ENCODE data around the gene GADL1.

Gene GADL1

DNA sequence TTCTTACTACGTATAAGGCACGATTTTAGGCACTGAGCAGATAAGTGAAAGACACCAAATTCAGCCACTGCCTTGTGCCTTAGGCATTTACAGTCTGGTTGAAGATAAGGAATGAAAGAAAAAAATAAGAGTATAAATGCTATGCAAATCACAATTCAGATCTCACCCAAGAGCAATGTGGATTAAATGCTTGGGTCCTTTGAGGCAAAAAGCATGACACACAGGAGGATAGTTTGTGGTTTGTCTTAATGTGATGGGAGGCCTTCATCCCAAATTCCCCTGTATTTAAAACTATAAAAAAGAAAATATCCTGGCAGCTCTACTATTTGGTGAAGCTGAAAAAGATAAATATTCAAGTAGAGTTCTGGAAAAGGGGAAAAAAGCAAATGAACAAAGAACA lies 208.3 kb downstream of the GADL1 start:
- Histone ChIP-seq H3K9me2 (replicated peaks; ENCODE audit: insufficient read depth, low read length) (no peaks in the 10 kb centered on the region), H3F3A (ENCODE audit: insufficient read depth) (no peaks in the 10 kb centered on the region), H3K9ac (ENCODE audit: low read length) (no peak overlapping the region), H3K79me2 (ENCODE audit: insufficient read depth, low read length) (no peaks in the 10 kb centered on the region), H3K27me3 (ENCODE audit: low read length) (no peaks in the 10 kb centered on the region), H3K27ac (ENCODE audit: low read depth, low read length) (no peak overlapping the region), H3K9me3 (ENCODE audit: insufficient read depth, low read length) (no peaks in the 10 kb centered on the region), H3K4me3 (ENCODE audit: insufficient read depth, low read length, poor library complexity, severe bottlenecking) (no peak overlapping the region), H3K36me3 (ENCODE audit: low read length) (0 out of 2 replicates have a peak, but pooled peaks cover 5% of the 10 kb centered on the region), H3K4me2 (ENCODE audit: low read depth, low read length, poor library complexity, severe bottlenecking) (no peak overlapping the region), H4K20me1 (ENCODE audit: low read depth, low read length) (no peaks in the 10 kb centered on the region), H2AFZ (ENCODE audit: low read depth, low read length, severe bottlenecking) (no peak overlapping the region)
- TF ChIP-seq EZH2phosphoT487 (conservative IDR thresholded peaks at IDR 0.05; ENCODE audit: low read length) = no peak

DNA sequence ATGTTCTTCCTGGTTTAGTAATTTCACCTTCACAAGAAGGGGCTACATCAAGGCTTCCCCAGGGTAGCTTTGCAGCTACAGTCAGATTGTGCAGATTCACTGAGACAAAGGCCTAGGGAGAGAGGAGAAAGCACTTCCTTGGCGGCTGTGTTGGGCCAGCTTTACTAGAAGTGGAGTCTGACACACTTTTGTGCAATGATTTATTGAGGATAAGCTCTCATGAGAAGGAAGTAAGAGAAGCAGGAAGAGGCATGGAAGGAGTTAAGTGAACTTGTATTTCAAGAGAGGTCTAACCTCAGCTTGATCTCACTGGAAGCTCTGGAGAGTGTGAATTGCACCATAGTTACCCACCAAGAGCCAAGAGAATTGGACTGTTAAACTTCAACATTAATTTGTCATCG lies 209.2 kb downstream of the GADL1 start:
- no peaks in the 10 kb centered on the region for H3K79me2 ChIP-seq (ENCODE audit: insufficient read depth, low read length)
- H3K9me2 ChIP-seq (replicated peaks; ENCODE audit: insufficient read depth, low read length) = no peaks in the 10 kb centered on the region
- H3K4me3 ChIP-seq (ENCODE audit: insufficient read depth, low read length, poor library complexity, severe bottlenecking) = no peak overlapping the region
- TF ChIP-seq EZH2phosphoT487 (conservative IDR thresholded peaks at IDR 0.05; ENCODE audit: low read length) = no peak
- TF ChIP-seq, protein P1, sequence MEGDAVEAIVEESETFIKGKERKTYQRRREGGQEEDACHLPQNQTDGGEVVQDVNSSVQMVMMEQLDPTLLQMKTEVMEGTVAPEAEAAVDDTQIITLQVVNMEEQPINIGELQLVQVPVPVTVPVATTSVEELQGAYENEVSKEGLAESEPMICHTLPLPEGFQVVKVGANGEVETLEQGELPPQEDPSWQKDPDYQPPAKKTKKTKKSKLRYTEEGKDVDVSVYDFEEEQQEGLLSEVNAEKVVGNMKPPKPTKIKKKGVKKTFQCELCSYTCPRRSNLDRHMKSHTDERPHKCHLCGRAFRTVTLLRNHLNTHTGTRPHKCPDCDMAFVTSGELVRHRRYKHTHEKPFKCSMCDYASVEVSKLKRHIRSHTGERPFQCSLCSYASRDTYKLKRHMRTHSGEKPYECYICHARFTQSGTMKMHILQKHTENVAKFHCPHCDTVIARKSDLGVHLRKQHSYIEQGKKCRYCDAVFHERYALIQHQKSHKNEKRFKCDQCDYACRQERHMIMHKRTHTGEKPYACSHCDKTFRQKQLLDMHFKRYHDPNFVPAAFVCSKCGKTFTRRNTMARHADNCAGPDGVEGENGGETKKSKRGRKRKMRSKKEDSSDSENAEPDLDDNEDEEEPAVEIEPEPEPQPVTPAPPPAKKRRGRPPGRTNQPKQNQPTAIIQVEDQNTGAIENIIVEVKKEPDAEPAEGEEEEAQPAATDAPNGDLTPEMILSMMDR (IDR thresholded peaks at IDR 0.05; ENCODE audit: insufficient read depth, low read length, poor library complexity, severe bottlenecking) = no peak
- no peaks in the 10 kb centered on the region for H3K27me3 ChIP-seq (ENCODE audit: low read length)
- H3K27ac ChIP-seq (ENCODE audit: low read depth, low read length) = no peak overlapping the region
- H2AFZ ChIP-seq (ENCODE audit: low read depth, low read length, severe bottlenecking) = no peak overlapping the region
- H3F3A ChIP-seq (ENCODE audit: insufficient read depth) = no peaks in the 10 kb centered on the region
- 0 out of 2 replicates have a peak, but pooled peaks cover 5% of the 10 kb centered on the region for H3K36me3 ChIP-seq (ENCODE audit: low read length)
- no peak overlapping the region for H3K9ac ChIP-seq (ENCODE audit: low read length)
- no peak overlapping the region for H3K4me2 ChIP-seq (ENCODE audit: low read depth, low read length, poor library complexity, severe bottlenecking)
- H4K20me1 ChIP-seq (ENCODE audit: low read depth, low read length) = no peaks in the 10 kb centered on the region
- H3K9me3 ChIP-seq (ENCODE audit: insufficient read depth, low read length) = no peaks in the 10 kb centered on the region

DNA sequence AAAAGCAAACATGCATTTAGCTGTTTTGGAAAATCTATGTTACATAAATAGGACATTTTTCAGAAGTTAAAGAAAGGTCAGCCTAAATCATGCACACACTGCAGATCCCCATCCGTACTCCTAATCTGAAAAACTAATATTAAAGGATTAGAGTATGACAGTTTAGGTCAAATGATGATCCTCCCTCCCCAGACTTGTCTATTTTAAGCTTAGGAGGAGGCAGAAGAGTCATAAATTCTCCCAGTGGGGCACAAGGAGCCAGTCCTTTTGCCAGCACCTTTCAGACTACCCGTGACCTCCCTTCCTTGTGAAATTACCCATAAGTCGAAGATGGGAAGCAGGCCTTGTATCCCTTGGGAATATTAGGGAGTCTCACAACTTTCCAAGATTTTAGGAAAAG lies 210.1 kb downstream of the GADL1 start:
- H3K27me3 ChIP-seq (ENCODE audit: low read length) = no peaks in the 10 kb centered on the region
- no peaks in the 10 kb centered on the region for H3K9me3 ChIP-seq (ENCODE audit: insufficient read depth, low read length)
- no peak overlapping the region for H3K9ac ChIP-seq (ENCODE audit: low read length)
- 0 out of 2 replicates have a peak, but pooled peaks cover 3% of the 10 kb centered on the region for H3K36me3 ChIP-seq (ENCODE audit: low read length)
- H3F3A ChIP-seq (ENCODE audit: insufficient read depth) = no peaks in the 10 kb centered on the region
- no peak overlapping the region for H3K4me2 ChIP-seq (ENCODE audit: low read depth, low read length, poor library complexity, severe bottlenecking)
- H3K79me2 ChIP-seq (ENCODE audit: insufficient read depth, low read length) = no peaks in the 10 kb centered on the region
- no peaks in the 10 kb centered on the region for H3K9me2 ChIP-seq (replicated peaks; ENCODE audit: insufficient read depth, low read length)
- TF ChIP-seq, protein P1 (IDR thresholded peaks at IDR 0.05; ENCODE audit: insufficient read depth, low read length, poor library complexity, severe bottlenecking) = no peak
- no peak for TF ChIP-seq EZH2phosphoT487 (conservative IDR thresholded peaks at IDR 0.05; ENCODE audit: low read length)
- no peak overlapping the region for H2AFZ ChIP-seq (ENCODE audit: low read depth, low read length, severe bottlenecking)
- no peak overlapping the region for H3K4me3 ChIP-seq (ENCODE audit: insufficient read depth, low read length, poor library complexity, severe bottlenecking)
- no peak overlapping the region for H3K27ac ChIP-seq (ENCODE audit: low read depth, low read length)
- H4K20me1 ChIP-seq (ENCODE audit: low read depth, low read length) = no peaks in the 10 kb centered on the region

DNA sequence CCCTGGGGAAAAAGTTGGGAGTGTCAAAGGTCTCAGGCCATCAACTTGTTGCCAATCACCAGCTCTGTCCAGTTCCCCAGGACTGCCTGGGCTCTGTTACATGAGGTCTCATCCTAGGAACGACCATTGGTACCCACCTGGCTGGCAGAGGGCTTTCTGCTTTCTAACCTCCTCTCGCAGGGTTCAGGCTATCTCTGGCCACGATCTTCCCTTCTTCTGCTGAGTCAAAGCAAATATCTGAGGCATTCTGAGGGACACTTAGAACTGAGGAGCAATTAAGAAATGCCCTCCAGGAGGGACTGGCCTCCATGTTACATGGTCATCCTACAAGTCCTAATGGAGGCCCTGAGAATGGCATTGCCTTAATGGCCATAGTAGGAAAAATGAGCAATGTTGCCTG lies 210.7 kb downstream of the GADL1 start:
- no peak overlapping the region for H3K9ac ChIP-seq (ENCODE audit: low read length)
- H3K27ac ChIP-seq (ENCODE audit: low read depth, low read length) = no peak overlapping the region
- no peak overlapping the region for H3K4me2 ChIP-seq (ENCODE audit: low read depth, low read length, poor library complexity, severe bottlenecking)
- H3K27me3 ChIP-seq (ENCODE audit: low read length) = no peaks in the 10 kb centered on the region
- no peaks in the 10 kb centered on the region for H3K36me3 ChIP-seq (ENCODE audit: low read length)
- H3K9me2 ChIP-seq (replicated peaks; ENCODE audit: insufficient read depth, low read length) = no peaks in the 10 kb centered on the region
- H4K20me1 ChIP-seq (ENCODE audit: low read depth, low read length) = no peaks in the 10 kb centered on the region
- H3K79me2 ChIP-seq (ENCODE audit: insufficient read depth, low read length) = no peaks in the 10 kb centered on the region
- no peak overlapping the region for H3K4me3 ChIP-seq (ENCODE audit: insufficient read depth, low read length, poor library complexity, severe bottlenecking)
- H3F3A ChIP-seq (ENCODE audit: insufficient read depth) = no peaks in the 10 kb centered on the region
- no peak overlapping the region for H2AFZ ChIP-seq (ENCODE audit: low read depth, low read length, severe bottlenecking)
- TF ChIP-seq, protein P1 (IDR thresholded peaks at IDR 0.05; ENCODE audit: insufficient read depth, low read length, poor library complexity, severe bottlenecking) = no peak
- no peak for TF ChIP-seq EZH2phosphoT487 (conservative IDR thresholded peaks at IDR 0.05; ENCODE audit: low read length)
- H3K9me3 ChIP-seq (ENCODE audit: insufficient read depth, low read length) = no peaks in the 10 kb centered on the region
